ENCODE results near the gene VAMP4. TPM values are rescaled to one million over a fixed set of nuclear protein-coding genes. Genes with fewer than 3 reads are reported as not detected.

The VAMP4 gene
- total and polyA plus RNA-seq, 8 donors, result 14.7 to 19.4 (median 18.5) TPM

DNA sequence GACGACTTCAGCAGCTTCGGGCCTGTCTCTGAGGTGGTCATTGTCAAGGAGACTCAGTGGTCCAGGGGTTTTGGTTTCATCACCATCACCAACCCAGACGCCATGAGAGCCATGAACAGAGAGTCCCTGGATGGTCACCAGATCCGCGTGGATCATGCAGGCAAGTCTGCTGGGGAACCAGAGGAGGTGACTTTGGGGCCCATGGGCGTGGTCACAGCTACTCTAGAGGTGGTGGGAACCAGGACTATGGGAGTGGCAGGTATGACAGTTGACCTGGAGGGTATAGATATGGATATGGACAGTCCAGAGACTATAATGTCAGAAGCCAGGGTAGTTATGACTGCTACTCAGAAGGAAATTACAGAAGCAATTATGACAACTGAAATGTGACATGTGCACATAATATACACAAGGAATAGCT is 20.3 kb upstream of the VAMP4 start:
- no peak overlapping the region for H3K4me3 ChIP-seq
- DNase-seq (no peak), ATAC-seq (no peak)
- no peaks in the 10 kb centered on the region for H3K36me3 ChIP-seq
- TF ChIP-seq, protein P1, sequence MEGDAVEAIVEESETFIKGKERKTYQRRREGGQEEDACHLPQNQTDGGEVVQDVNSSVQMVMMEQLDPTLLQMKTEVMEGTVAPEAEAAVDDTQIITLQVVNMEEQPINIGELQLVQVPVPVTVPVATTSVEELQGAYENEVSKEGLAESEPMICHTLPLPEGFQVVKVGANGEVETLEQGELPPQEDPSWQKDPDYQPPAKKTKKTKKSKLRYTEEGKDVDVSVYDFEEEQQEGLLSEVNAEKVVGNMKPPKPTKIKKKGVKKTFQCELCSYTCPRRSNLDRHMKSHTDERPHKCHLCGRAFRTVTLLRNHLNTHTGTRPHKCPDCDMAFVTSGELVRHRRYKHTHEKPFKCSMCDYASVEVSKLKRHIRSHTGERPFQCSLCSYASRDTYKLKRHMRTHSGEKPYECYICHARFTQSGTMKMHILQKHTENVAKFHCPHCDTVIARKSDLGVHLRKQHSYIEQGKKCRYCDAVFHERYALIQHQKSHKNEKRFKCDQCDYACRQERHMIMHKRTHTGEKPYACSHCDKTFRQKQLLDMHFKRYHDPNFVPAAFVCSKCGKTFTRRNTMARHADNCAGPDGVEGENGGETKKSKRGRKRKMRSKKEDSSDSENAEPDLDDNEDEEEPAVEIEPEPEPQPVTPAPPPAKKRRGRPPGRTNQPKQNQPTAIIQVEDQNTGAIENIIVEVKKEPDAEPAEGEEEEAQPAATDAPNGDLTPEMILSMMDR (IDR thresholded peaks at IDR 0.05), result no peak
- intact Hi-C loops (cut with DNase I), result no loop called here
- no peaks in the 10 kb centered on the region for H3K27me3 ChIP-seq
- H3K27ac ChIP-seq, result no peak overlapping the region
- H3K4me1 ChIP-seq, result peaks cover 0 to 9% of the 10 kb centered on the region in 2 donors
- H3K9me3 ChIP-seq, result no peaks in the 10 kb centered on the region

DNA sequence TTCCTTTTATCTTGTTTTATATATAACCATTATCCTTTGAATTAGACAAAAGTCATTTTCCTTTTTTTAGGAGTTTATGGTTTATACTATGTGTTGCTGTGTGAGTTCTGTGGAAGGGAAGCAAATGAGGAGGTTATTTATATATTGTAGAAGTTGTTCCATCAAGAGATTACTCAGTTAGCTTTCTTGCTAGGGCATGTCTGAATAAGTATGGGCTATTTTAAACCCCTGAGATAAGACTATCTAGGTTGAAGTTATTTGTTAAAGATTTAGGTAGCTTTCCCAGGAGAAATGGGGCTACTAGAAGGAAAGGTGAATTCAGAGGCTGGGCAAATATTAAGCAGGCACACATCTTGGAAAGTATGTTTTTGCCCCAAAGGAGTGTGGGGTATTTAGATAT is 16.1 kb upstream of the VAMP4 start:
- TF ChIP-seq, protein P1 (IDR thresholded peaks at IDR 0.05), result no peak
- Histone ChIP-seq H3K4me1 (no peaks in the 10 kb centered on the region), H3K36me3 (no peaks in the 10 kb centered on the region), H3K27ac (no peak overlapping the region), H3K4me3 (no peak overlapping the region), H3K27me3 (no peaks in the 10 kb centered on the region), H3K9me3 (no peaks in the 10 kb centered on the region)
- DNase-seq (no peak), ATAC-seq (no peak)
- intact Hi-C loops (cut with DNase I), result no loop called here

DNA sequence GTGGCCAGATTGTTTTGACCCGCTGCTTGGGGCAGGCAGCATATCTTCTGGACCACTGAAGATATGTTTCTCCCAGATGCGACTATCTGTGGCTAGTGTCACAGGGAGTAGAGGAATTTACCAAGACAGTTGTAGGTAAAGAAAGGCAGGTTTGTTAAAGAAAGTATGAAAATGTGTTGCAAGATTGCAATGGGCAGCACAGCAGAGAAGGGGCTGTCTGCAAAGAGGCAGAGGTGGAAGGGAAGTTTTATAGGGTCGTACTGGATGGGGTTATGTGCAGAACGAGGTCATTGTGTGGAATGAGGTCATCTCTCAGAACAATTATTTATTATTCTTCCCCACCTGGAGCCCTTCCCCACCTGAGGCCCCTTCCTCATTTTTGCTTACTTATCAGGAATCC is 15.0 kb upstream of the VAMP4 start:
- TF ChIP-seq, protein P1 (IDR thresholded peaks at IDR 0.05), result no peak
- DNase-seq (no peak), ATAC-seq (no peak)
- Histone ChIP-seq H3K27me3 (no peaks in the 10 kb centered on the region), H3K27ac (no peak overlapping the region), H3K4me1 (no peaks in the 10 kb centered on the region), H3K9me3 (no peaks in the 10 kb centered on the region), H3K4me3 (no peak overlapping the region), H3K36me3 (no peaks in the 10 kb centered on the region)
- intact Hi-C loops (cut with DNase I), result no loop called here

DNA sequence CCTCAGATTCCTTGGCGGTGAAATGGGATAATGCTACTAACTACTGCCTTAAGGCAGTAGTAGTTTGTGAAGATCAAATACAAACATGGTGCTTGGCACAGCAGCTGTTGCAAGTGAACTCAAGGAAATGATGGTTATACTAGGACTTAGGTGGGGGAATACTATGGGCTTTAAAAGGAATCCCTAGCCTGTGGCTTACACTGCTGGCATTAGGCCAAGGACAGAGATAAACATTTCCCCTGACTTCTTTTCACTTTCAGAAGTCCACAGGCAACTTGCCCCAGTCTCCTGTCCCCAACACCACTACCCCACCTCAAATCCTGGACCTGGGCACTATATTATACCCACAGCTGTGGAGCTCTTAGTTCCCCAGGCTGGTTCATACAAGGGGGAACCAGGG is 13.1 kb upstream of the VAMP4 start:
- TF ChIP-seq, protein P1 (IDR thresholded peaks at IDR 0.05), result no peak
- no peaks in the 10 kb centered on the region for H3K4me1 ChIP-seq
- H3K9me3 ChIP-seq, result no peaks in the 10 kb centered on the region
- DNase-seq (no peak), ATAC-seq (no peak)
- H3K36me3 ChIP-seq, result no peaks in the 10 kb centered on the region
- intact Hi-C loops (cut with DNase I), result no loop called here
- H3K27ac ChIP-seq, result no peak overlapping the region
- no peak overlapping the region for H3K4me3 ChIP-seq
- no peaks in the 10 kb centered on the region for H3K27me3 ChIP-seq

DNA sequence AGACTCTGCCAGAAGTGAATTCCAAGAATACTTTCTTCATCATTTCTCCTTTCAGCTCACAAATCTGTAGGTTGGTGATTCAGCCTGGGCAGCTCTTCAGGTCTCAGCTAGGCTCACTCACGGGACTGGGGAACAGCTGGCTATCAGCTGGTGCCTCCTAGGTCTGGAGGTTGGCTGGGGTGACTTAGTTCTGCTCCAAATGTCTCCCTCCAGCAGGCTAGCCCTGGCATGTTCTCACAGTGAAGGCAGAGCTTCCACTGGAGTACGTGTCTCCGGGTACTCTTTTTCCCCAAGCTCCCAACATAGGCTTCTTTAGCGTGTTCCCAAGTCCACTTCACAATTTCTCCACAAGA is 12.5 kb upstream of the VAMP4 start:
- H3K36me3 ChIP-seq, result no peaks in the 10 kb centered on the region
- no peaks in the 10 kb centered on the region for H3K27me3 ChIP-seq
- H3K9me3 ChIP-seq, result no peaks in the 10 kb centered on the region
- no peak for ATAC-seq
- TF ChIP-seq, protein P1 (IDR thresholded peaks at IDR 0.05), result no peak
- no peaks in the 10 kb centered on the region for H3K4me1 ChIP-seq
- H3K4me3 ChIP-seq, result no peak overlapping the region
- H3K27ac ChIP-seq, result no peak overlapping the region
- no peak for DNase-seq
- intact Hi-C loops (cut with DNase I), result no loop called here

All from left lung (tissue), 10 donors.